Neuronal stem cell (in vitro differentiated cells): ENCODE results near the gene CAMK2A.

Experiments used
- DNase-seq: peaks from one replicate; pipeline ENCODE4 v3.0.0-alpha.2; 2013; ENCODE audit warnings: low spot score
- H2AFZ ChIP-seq: one replicate; pipeline ENCODE4 v1.6.1; 2013; ENCODE audit warnings: mild to moderate bottlenecking, low read length, inconsistent platforms
- H2AK5ac ChIP-seq: 2 replicates; pipeline ENCODE4 v1.6.1; 2013; ENCODE audit warnings: low read depth, mild to moderate bottlenecking, inconsistent platforms, low read length, moderate library complexity, mixed read lengths
- H2BK120ac ChIP-seq: 2 replicates; pipeline ENCODE4 v1.6.1; 2013; ENCODE audit warnings: low read depth, mild to moderate bottlenecking, inconsistent platforms, low read length, moderate library complexity, mixed read lengths
- H2BK12ac ChIP-seq: one replicate; pipeline ENCODE4 v1.6.1; 2013; ENCODE audit warnings: low read length, inconsistent platforms
- H2BK15ac ChIP-seq: 2 replicates; pipeline ENCODE4 v1.6.1; 2013; ENCODE audit warnings: mild to moderate bottlenecking, low read length, inconsistent platforms, mixed read lengths
- H2BK5ac ChIP-seq: one replicate; pipeline ENCODE4 v1.6.1; 2013; ENCODE audit warnings: inconsistent platforms, mild to moderate bottlenecking, low read length, moderate library complexity
- H3K14ac ChIP-seq: one replicate; pipeline ENCODE4 v1.6.1; 2013; ENCODE audit warnings: low read length, inconsistent platforms
- H3K18ac ChIP-seq: 2 replicates; pipeline ENCODE4 v1.6.1; 2013; ENCODE audit warnings: low read length, inconsistent platforms
- H3K23ac ChIP-seq: 2 replicates; pipeline ENCODE4 v1.6.1; 2013; ENCODE audit warnings: low read depth, mild to moderate bottlenecking, mixed read lengths, low read length, inconsistent platforms; ENCODE audit not compliant: poor library complexity
- H3K27ac ChIP-seq: replicated peaks from 3 replicates; pipeline ENCODE4 v1.5.1; 2013; ENCODE audit warnings: low read length, inconsistent platforms
- H3K27me3 ChIP-seq, 3 experiments: 2 replicates each; pipeline ENCODE4 v1.6.1; 2013; ENCODE audit warnings: low read length in 3 of 3, mild to moderate bottlenecking in 2 of 3, inconsistent platforms in 1 of 3, low read depth in 1 of 3, mixed read lengths in 1 of 3, moderate library complexity in 1 of 3; ENCODE audit not compliant: control insufficient read depth in 3 of 3, insufficient read depth in 3 of 3
- H3K36me3 ChIP-seq, 2 donors: replicated peaks in 1 of 2; 2 replicates each; pipeline ENCODE4 v1.6.1; 2013; ENCODE audit warnings: low read length in 2 of 2; ENCODE audit not compliant: control insufficient read depth in 2 of 2, insufficient read depth in 2 of 2
- H3K4ac ChIP-seq: 2 replicates; pipeline ENCODE4 v1.6.1; 2013; ENCODE audit warnings: inconsistent platforms, mild to moderate bottlenecking, low read length, moderate library complexity
- H3K4me1 ChIP-seq, 2 donors: 1 replicate in 1 of 2; 2 replicates in 1 of 2; pipeline ENCODE4 v1.6.1; 2013; ENCODE audit warnings: low read length in 2 of 2, low read depth in 1 of 2; ENCODE audit not compliant: control insufficient read depth in 2 of 2, insufficient read depth in 1 of 2
- H3K4me2 ChIP-seq: one replicate; pipeline ENCODE4 v1.6.1; 2013; ENCODE audit warnings: mild to moderate bottlenecking, low read length, inconsistent platforms; ENCODE audit not compliant: insufficient read depth, poor library complexity, severe bottlenecking
- H3K4me3 ChIP-seq, 2 donors: 2 replicates each; pipeline ENCODE4 v1.5.1; 2013; ENCODE audit warnings: low read length in 2 of 2, mild to moderate bottlenecking in 2 of 2, inconsistent platforms in 1 of 2, moderate library complexity in 1 of 2
- H3K79me1 ChIP-seq: one replicate; pipeline ENCODE4 v1.6.1; 2013; ENCODE audit warnings: low read depth, mild to moderate bottlenecking, inconsistent platforms, low read length, moderate library complexity
- H3K9ac ChIP-seq: one replicate; pipeline ENCODE4 v1.6.1; 2013; ENCODE audit warnings: mild to moderate bottlenecking, low read depth, low read length, inconsistent platforms; ENCODE audit not compliant: poor library complexity
- H3K9me3 ChIP-seq, 2 donors: replicated peaks in 1 of 2; 2 replicates each; pipeline versions ENCODE3 to v1.6.1; 2013; ENCODE audit warnings: low read length in 2 of 2, mild to moderate bottlenecking in 2 of 2, inconsistent platforms in 1 of 2, low read depth in 1 of 2, mixed read lengths in 1 of 2, moderate library complexity in 1 of 2; ENCODE audit not compliant: control insufficient read depth in 2 of 2, insufficient read depth in 1 of 2
- H4K8ac ChIP-seq: one replicate; pipeline ENCODE4 v1.6.1; 2013; ENCODE audit warnings: low read depth, mild to moderate bottlenecking, inconsistent platforms, low read length, moderate library complexity
- H4K91ac ChIP-seq: one replicate; pipeline ENCODE4 v1.6.1; 2013; ENCODE audit warnings: low read length, low read depth, mild to moderate bottlenecking, inconsistent platforms; ENCODE audit not compliant: poor library complexity
- WGBS, 2 donors: extraction: QIAGEN DNeasy Blood & Tissue Kit; methylation state at CpG; one replicate each; pipeline ENCODE4 v1.1.7; 2013; ENCODE audit warnings: missing lambda C conversion rate in 2 of 2, mixed read lengths in 1 of 2; ENCODE audit not compliant: insufficient read length in 2 of 2, insufficient replicate concordance in 1 of 2; ENCODE audit errors: extremely low coverage in 2 of 2; 5-methylcytosine and 5-hydroxymethylcytosine counted together

The CAMK2A gene

GRCh38 chr5:150186897-150187296 lies 102.7 kb downstream of the CAMK2A start:
- H4K91ac ChIP-seq, result no peak overlapping the region
- H3K14ac ChIP-seq, result no peak overlapping the region
- no peak overlapping the region for H3K4ac ChIP-seq
- no peak overlapping the region for H2BK12ac ChIP-seq
- no peak overlapping the region for H2AFZ ChIP-seq
- no peaks in the 10 kb centered on the region for H3K36me3 ChIP-seq
- H2BK5ac ChIP-seq, result no peak overlapping the region
- H3K9me3 ChIP-seq, result peaks cover 0 to 2% of the 10 kb centered on the region in 2 donors
- WGBS, 2 donors, result no CpG with 5 or more reads among the region's 4 CpGs
- H3K18ac ChIP-seq, result no peak overlapping the region
- no peak overlapping the region for H3K9ac ChIP-seq
- no peak overlapping the region for H3K4me3 ChIP-seq
- H4K8ac ChIP-seq, result no peak overlapping the region
- H2AK5ac ChIP-seq, result no peak overlapping the region
- no peak overlapping the region for H3K23ac ChIP-seq
- no peaks in the 10 kb centered on the region for H3K79me1 ChIP-seq
- no peak overlapping the region for H3K27ac ChIP-seq
- no peak overlapping the region for H2BK120ac ChIP-seq
- peaks cover 0 to 3% of the 10 kb centered on the region in 2 donors for H3K4me1 ChIP-seq
- no peak for DNase-seq
- H3K27me3 ChIP-seq, result peaks cover 19 to 98% (median 36%) of the 10 kb centered on the region in 3 experiments
- H3K4me2 ChIP-seq, result no peak overlapping the region
- H2BK15ac ChIP-seq, result no peak overlapping the region

DNA sequence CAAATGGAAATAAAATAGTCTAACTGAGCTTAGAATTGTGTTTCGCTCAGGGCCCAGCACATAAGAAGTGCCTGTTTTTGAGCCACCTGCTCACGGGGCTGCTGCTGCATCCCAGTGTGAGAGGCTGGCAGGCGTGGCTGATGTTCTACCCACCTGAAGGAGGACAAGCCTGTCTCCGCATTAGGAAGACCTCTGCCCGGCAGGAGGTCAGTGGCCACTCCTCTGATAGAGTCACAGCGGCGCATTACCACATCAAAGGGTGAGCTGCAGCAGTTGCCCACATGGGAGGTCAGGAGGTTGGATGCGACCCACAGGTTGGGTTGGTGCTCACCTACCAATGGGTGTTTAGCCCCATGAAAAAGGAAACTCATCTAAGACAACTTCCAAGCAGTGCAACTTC lies 103.4 kb downstream of the CAMK2A start:
- no peak overlapping the region for H2AFZ ChIP-seq
- no CpG with 5 or more reads among the region's 8 CpGs for WGBS, 2 donors
- no peak overlapping the region for H4K8ac ChIP-seq
- no peak overlapping the region for H2BK12ac ChIP-seq
- H3K9ac ChIP-seq, result no peak overlapping the region
- no peak overlapping the region for H4K91ac ChIP-seq
- no peak overlapping the region for H3K4me3 ChIP-seq
- H2BK5ac ChIP-seq, result no peak overlapping the region
- H2AK5ac ChIP-seq, result no peak overlapping the region
- H2BK15ac ChIP-seq, result no peak overlapping the region
- H3K14ac ChIP-seq, result no peak overlapping the region
- no peak overlapping the region for H3K4me2 ChIP-seq
- H2BK120ac ChIP-seq, result no peak overlapping the region
- no peak overlapping the region for H3K23ac ChIP-seq
- no peak overlapping the region for H3K4ac ChIP-seq
- H3K4me1 ChIP-seq, result peaks cover 0 to 3% of the 10 kb centered on the region in 2 donors
- no peak overlapping the region for H3K27ac ChIP-seq
- H3K36me3 ChIP-seq, result no peaks in the 10 kb centered on the region
- H3K79me1 ChIP-seq, result no peaks in the 10 kb centered on the region
- DNase-seq, result no peak
- H3K9me3 ChIP-seq, result peaks cover 0 to 2% of the 10 kb centered on the region in 2 donors
- peaks cover 19 to 96% (median 32%) of the 10 kb centered on the region in 3 experiments for H3K27me3 ChIP-seq
- H3K18ac ChIP-seq, result no peak overlapping the region

- no peak overlapping the region for H3K23ac ChIP-seq
- no peak overlapping the region for H3K4me2 ChIP-seq
- H3K4me3 ChIP-seq, result no peak overlapping the region
- no peak overlapping the region for H2AFZ ChIP-seq
- no peak overlapping the region for H4K91ac ChIP-seq
- H3K4ac ChIP-seq, result no peak overlapping the region
- H3K79me1 ChIP-seq, result no peaks in the 10 kb centered on the region
- H3K14ac ChIP-seq, result no peak overlapping the region
- H3K27ac ChIP-seq, result no peak overlapping the region
- H2BK120ac ChIP-seq, result no peak overlapping the region
- H3K18ac ChIP-seq, result no peak overlapping the region
- H4K8ac ChIP-seq, result no peak overlapping the region
- no peak for DNase-seq
- H3K9me3 ChIP-seq, result peaks cover 0 to 2% of the 10 kb centered on the region in 2 donors
- no peak overlapping the region for H2BK5ac ChIP-seq
- H2BK12ac ChIP-seq, result no peak overlapping the region
- no CpG with 5 or more reads among the region's 12 CpGs for WGBS, 2 donors
- H2AK5ac ChIP-seq, result no peak overlapping the region
- no peak overlapping the region for H2BK15ac ChIP-seq
- H3K27me3 ChIP-seq, result peaks cover 14 to 88% (median 23%) of the 10 kb centered on the region in 3 experiments
- no peaks in the 10 kb centered on the region for H3K36me3 ChIP-seq
- H3K4me1 ChIP-seq, result no peaks in the 10 kb centered on the region
- H3K9ac ChIP-seq, result no peak overlapping the region
Observed at GRCh38 chr5:150184990-150185912, 104.3 kb downstream of the CAMK2A start.

DNA sequence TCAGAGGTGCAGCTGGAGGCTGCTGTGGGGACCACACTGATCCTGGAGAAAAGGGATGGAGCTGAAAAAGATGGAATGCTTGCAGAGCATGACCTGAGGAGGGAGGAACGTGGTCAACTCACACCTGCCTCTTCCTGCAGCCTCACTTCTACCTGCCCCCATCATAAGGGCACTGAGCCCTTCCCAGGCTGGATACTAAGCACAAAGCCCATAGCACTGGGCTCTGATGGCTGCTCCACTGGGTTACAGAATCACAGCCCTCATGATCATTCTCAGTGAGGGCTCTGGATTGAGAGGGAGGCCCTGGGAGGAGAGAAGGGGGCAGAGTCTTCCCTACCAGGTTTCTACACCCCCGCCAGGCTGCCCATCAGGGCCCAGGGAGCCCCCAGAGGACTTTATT lies 105.6 kb downstream of the CAMK2A start:
- Histone ChIP-seq H3K27ac (no peak overlapping the region), H3K36me3 (no peaks in the 10 kb centered on the region), H3K4me1 (no peaks in the 10 kb centered on the region), H3K23ac (no peak overlapping the region), H2AK5ac (no peak overlapping the region), H4K8ac (no peak overlapping the region), H2BK120ac (no peak overlapping the region), H3K9ac (no peak overlapping the region), H3K4ac (no peak overlapping the region), H3K4me3 (peak overlapping the region in 1 of 2 donors; percentile 58), H2AFZ (no peak overlapping the region), H3K14ac (no peak overlapping the region), H4K91ac (no peak overlapping the region), H3K27me3 (peaks cover 1 to 77% (median 10%) of the 10 kb centered on the region in 3 experiments), H2BK15ac (no peak overlapping the region), H3K9me3 (no peaks in the 10 kb centered on the region), H2BK12ac (no peak overlapping the region), H3K4me2 (no peak overlapping the region), H2BK5ac (no peak overlapping the region), H3K18ac (no peak overlapping the region), H3K79me1 (no peaks in the 10 kb centered on the region)
- WGBS, 2 donors, result no CpG with 5 or more reads among the region's 2 CpGs
- DNase-seq, result no peak
